ENCODE results near the gene FSHR.

Gene FSHR

GRCh38 chr2:49028101-49028500 is 126.2 kb downstream of the FSHR start:
- no peak for DNase-seq

- DNase-seq: no peak
These were observed 127.6 kb downstream of the FSHR start for GRCh38 chr2:49026706-49027105.

GRCh38 chr2:49021271-49021670 is 133.0 kb downstream of the FSHR start:
- DNase-seq: no peak

GRCh38 chr2:49005261-49005660 is 149.1 kb downstream of the FSHR start:
- no peak for DNase-seq

GRCh38 chr2:49004036-49004626 is 150.2 kb downstream of the FSHR start:
- DNase-seq: no peak

- DNase-seq: no peak
These were observed 151.1 kb downstream of the FSHR start for GRCh38 chr2:49003201-49003600.

GRCh38 chr2:49002750-49003149 is 151.6 kb downstream of the FSHR start:
- DNase-seq: no peak

- no peak for DNase-seq
These were observed 153.6 kb downstream of the FSHR start for GRCh38 chr2:49000695-49001094.

GRCh38 chr2:48998449-48998848 is 155.9 kb downstream of the FSHR start:
- no peak for DNase-seq

- no peak for DNase-seq
These were observed 160.7 kb downstream of the FSHR start for GRCh38 chr2:48993576-48993975.

- no peak for DNase-seq
These were observed 162.7 kb downstream of the FSHR start for GRCh38 chr2:48991415-48992131.

- no peak for DNase-seq
These were observed 169.4 kb downstream of the FSHR start for GRCh38 chr2:48984922-48985321.

- no peak for DNase-seq
These were observed 170.8 kb downstream of the FSHR start for GRCh38 chr2:48983551-48983950.

- DNase-seq: no peak
These were observed 171.4 kb downstream of the FSHR start for GRCh38 chr2:48982887-48983435.

- DNase-seq: no peak
These were observed 173.5 kb downstream of the FSHR start for GRCh38 chr2:48980846-48981245.

- no peak for DNase-seq
These were observed 174.6 kb downstream of the FSHR start for GRCh38 chr2:48979691-48980090.

GRCh38 chr2:48978131-48978530 is 176.2 kb downstream of the FSHR start:
- no peak for DNase-seq

- no peak for DNase-seq
These were observed 182.5 kb downstream of the FSHR start for GRCh38 chr2:48971801-48972200.

GRCh38 chr2:48968011-48968410 is 186.3 kb downstream of the FSHR start:
- DNase-seq: no peak

- no peak for DNase-seq
These were observed 189.1 kb downstream of the FSHR start for GRCh38 chr2:48965204-48965603.

- no peak for DNase-seq
These were observed 193.3 kb downstream of the FSHR start for GRCh38 chr2:48961009-48961408.

GRCh38 chr2:48954935-48955334 is 199.4 kb downstream of the FSHR start:
- DNase-seq: no peak

GRCh38 chr2:48954311-48954710 is 200.0 kb downstream of the FSHR start:
- no peak for DNase-seq

- DNase-seq: no peak
These were observed 201.7 kb downstream of the FSHR start for GRCh38 chr2:48952614-48953013.

GRCh38 chr2:48952143-48952542 is 202.2 kb downstream of the FSHR start:
- DNase-seq: no peak
